HUES48 (cell line): ENCODE measurements around the gene RFX3.

ENCODE experiments used
- H3K27ac ChIP-seq: one replicate; pipeline ENCODE4 v1.7.0; 2013; ENCODE audit warnings: low read depth, low read length, inconsistent platforms
- H3K27me3 ChIP-seq: 2 replicates; pipeline ENCODE4 v1.6.1; 2013; ENCODE audit warnings: mild to moderate bottlenecking, low read length; ENCODE audit not compliant: control insufficient read depth, insufficient read depth
- H3K36me3 ChIP-seq: 2 replicates; pipeline ENCODE4 v1.6.1; 2013; ENCODE audit warnings: low read length; ENCODE audit not compliant: control insufficient read depth, insufficient read depth
- H3K4me1 ChIP-seq: 2 replicates; pipeline ENCODE4 v1.6.1; 2013; ENCODE audit warnings: mild to moderate bottlenecking, low read length; ENCODE audit not compliant: control insufficient read depth, insufficient read depth
- H3K4me3 ChIP-seq: 2 replicates; pipeline ENCODE4 v1.5.1; 2013; ENCODE audit warnings: mild to moderate bottlenecking, low read depth, low read length
- H3K9ac ChIP-seq: 2 replicates; pipeline ENCODE4 v1.6.1; 2013; ENCODE audit warnings: mild to moderate bottlenecking, low read depth, low read length, moderate library complexity
- H3K9me3 ChIP-seq: 2 replicates; pipeline ENCODE4 v1.6.1; 2013; ENCODE audit warnings: low read length; ENCODE audit not compliant: control insufficient read depth, insufficient read depth

The RFX3 gene

GRCh38 chr9:3525836-3526164 is at the start of gene RFX3:
RFX3 (minus strand) TSS chr9:3526001; CDS start chr9:3395588, 130,413 bp downstream.
- Histone ChIP-seq H3K9ac (peak within 1 kb of the TSS; percentile 100), H3K9me3 (no peaks in the 10 kb centered on the region), H3K27ac (peak within 1 kb of the TSS; percentile 100), H3K4me3 (peak within 1 kb of the TSS; percentile 97), H3K27me3 (no peaks in the 10 kb centered on the region), H3K4me1 (peaks cover 20% of the 10 kb centered on the region), H3K36me3 (peaks cover 5% of the 10 kb centered on the region; the same call in 1 of the 2 replicates)

- Histone ChIP-seq H3K9me3 (no peaks in the 10 kb centered on the region), H3K27ac (no peak overlapping the region), H3K36me3 (no peaks in the 10 kb centered on the region), H3K9ac (no peak overlapping the region), H3K4me1 (no peaks in the 10 kb centered on the region), H3K4me3 (no peak overlapping the region), H3K27me3 (no peaks in the 10 kb centered on the region)
Observed at GRCh38 chr9:3571500-3571899, 45.7 kb upstream of the RFX3 start.

- no peak overlapping the region for H3K9ac ChIP-seq
- H3K9me3 ChIP-seq, result no peaks in the 10 kb centered on the region
- H3K4me3 ChIP-seq, result no peak overlapping the region
- no peaks in the 10 kb centered on the region for H3K27me3 ChIP-seq
- no peaks in the 10 kb centered on the region for H3K36me3 ChIP-seq
- H3K4me1 ChIP-seq, result no peaks in the 10 kb centered on the region
- no peak overlapping the region for H3K27ac ChIP-seq
Observed at GRCh38 chr9:3569529-3569928, 43.7 kb upstream of the RFX3 start.

GRCh38 chr9:3567988-3568387 is 42.2 kb upstream of the RFX3 start:
- H3K4me3 ChIP-seq, result no peak overlapping the region
- no peaks in the 10 kb centered on the region for H3K4me1 ChIP-seq
- no peaks in the 10 kb centered on the region for H3K36me3 ChIP-seq
- H3K27me3 ChIP-seq, result no peaks in the 10 kb centered on the region
- H3K9me3 ChIP-seq, result no peaks in the 10 kb centered on the region
- H3K9ac ChIP-seq, result no peak overlapping the region
- H3K27ac ChIP-seq, result no peak overlapping the region

GRCh38 chr9:3553076-3553765 is 27.4 kb upstream of the RFX3 start:
- no peaks in the 10 kb centered on the region for H3K4me1 ChIP-seq
- H3K27me3 ChIP-seq, result no peaks in the 10 kb centered on the region
- H3K9ac ChIP-seq, result no peak overlapping the region
- no peaks in the 10 kb centered on the region for H3K36me3 ChIP-seq
- no peak overlapping the region for H3K4me3 ChIP-seq
- no peaks in the 10 kb centered on the region for H3K9me3 ChIP-seq
- H3K27ac ChIP-seq, result no peak overlapping the region

- H3K36me3 ChIP-seq, result no peaks in the 10 kb centered on the region
- no peak overlapping the region for H3K27ac ChIP-seq
- no peaks in the 10 kb centered on the region for H3K4me1 ChIP-seq
- H3K27me3 ChIP-seq, result no peaks in the 10 kb centered on the region
- no peaks in the 10 kb centered on the region for H3K9me3 ChIP-seq
- no peak overlapping the region for H3K4me3 ChIP-seq
- H3K9ac ChIP-seq, result no peak overlapping the region
Observed at GRCh38 chr9:3549225-3549624, 23.4 kb upstream of the RFX3 start.

- Histone ChIP-seq H3K4me1 (no peaks in the 10 kb centered on the region), H3K27ac (no peak overlapping the region), H3K9me3 (no peaks in the 10 kb centered on the region), H3K4me3 (no peak overlapping the region), H3K27me3 (no peaks in the 10 kb centered on the region), H3K9ac (no peak overlapping the region), H3K36me3 (no peaks in the 10 kb centered on the region)
Observed at GRCh38 chr9:3548648-3549047, 22.8 kb upstream of the RFX3 start.

- Histone ChIP-seq H3K4me3 (no peak overlapping the region), H3K9me3 (no peaks in the 10 kb centered on the region), H3K9ac (no peak overlapping the region), H3K27me3 (no peaks in the 10 kb centered on the region), H3K27ac (no peak overlapping the region), H3K4me1 (0 out of 2 replicates have a peak, but pooled peaks cover under 1% of the 10 kb centered on the region), H3K36me3 (no peaks in the 10 kb centered on the region)
Observed at GRCh38 chr9:3541206-3541605, 15.4 kb upstream of the RFX3 start.

- no peak overlapping the region for H3K4me3 ChIP-seq
- no peaks in the 10 kb centered on the region for H3K27me3 ChIP-seq
- no peaks in the 10 kb centered on the region for H3K9me3 ChIP-seq
- H3K27ac ChIP-seq, result no peak overlapping the region
- H3K36me3 ChIP-seq, result no peaks in the 10 kb centered on the region
- H3K4me1 ChIP-seq, result peaks cover 5% of the 10 kb centered on the region; the same call in 1 of the 2 replicates
- H3K9ac ChIP-seq, result no peak overlapping the region
Observed at GRCh38 chr9:3534614-3535404, 9.0 kb upstream of the RFX3 start.

- peaks cover 5% of the 10 kb centered on the region; the same call in 1 of the 2 replicates for H3K36me3 ChIP-seq
- no peaks in the 10 kb centered on the region for H3K27me3 ChIP-seq
- no peak overlapping the region for H3K27ac ChIP-seq
- peaks cover 20% of the 10 kb centered on the region for H3K4me1 ChIP-seq
- H3K9me3 ChIP-seq, result no peaks in the 10 kb centered on the region
- no peak overlapping the region for H3K4me3 ChIP-seq
- H3K9ac ChIP-seq, result no peak overlapping the region
Observed at GRCh38 chr9:3532158-3532557, 6.4 kb upstream of the RFX3 start.

- Histone ChIP-seq H3K27me3 (no peaks in the 10 kb centered on the region), H3K4me1 (peaks cover 15% of the 10 kb centered on the region), H3K27ac (no peak overlapping the region), H3K4me3 (no peak overlapping the region), H3K36me3 (peaks cover 5% of the 10 kb centered on the region; the same call in 1 of the 2 replicates), H3K9me3 (no peaks in the 10 kb centered on the region), H3K9ac (no peak overlapping the region)
Observed at GRCh38 chr9:3528451-3528850, 2.6 kb upstream of the RFX3 start.
